ENCODE measurements around the gene BNIPL. TPM values are rescaled to one million over a fixed set of nuclear protein-coding genes. Genes with fewer than 3 reads are reported as not detected.

Gene BNIPL
- total and polyA plus RNA-seq, 2 of the 8 experiments (the other 6 are each of a cell fraction or from before 2014, with no cell fraction given), result 2.4 to 3.3 TPM

GRCh38 chr1:151001602-151002001, 34.8 kb upstream of the BNIPL start (continued):
- TF ChIP-seq SIN3A (conservative IDR thresholded peaks at IDR 0.05 in 1 of 2, IDR thresholded peaks at IDR 0.05 in 1 of 2; ENCODE audit: low read depth in 1 of 2, low read length in 2 of 2) (no peak), CREB1 (IDR thresholded peaks at IDR 0.05) (no peak)

Measured in H1 (cell line).